HL-60 (cell line): ENCODE data around the gene MED15.

Source experiments
- GABPA ChIP-seq: IDR thresholded peaks from 2 replicates; pipeline ENCODE4 v1.6.1; 2012; ENCODE audit warnings: low read depth
- POLR2AphosphoS5 ChIP-seq: IDR thresholded peaks from 2 replicates; pipeline ENCODE4 v1.6.1; 2012; ENCODE audit warnings: low read depth
- REST ChIP-seq: IDR thresholded peaks from 2 replicates; pipeline ENCODE4 v1.6.1; 2012; ENCODE audit warnings: low read depth; ENCODE audit not compliant: insufficient replicate concordance
- SPI1 ChIP-seq: IDR thresholded peaks from 2 replicates; pipeline ENCODE4 v1.6.1; 2012; ENCODE audit warnings: low read depth, mild to moderate bottlenecking, borderline replicate concordance
- TF ChIP-seq, protein P1 (sequence below): IDR thresholded peaks from one replicate; pipeline ENCODE4 v1.5.1; 2011; ENCODE audit warnings: low read length, control low read depth, inconsistent platforms; ENCODE audit not compliant: insufficient read depth

DNA sequence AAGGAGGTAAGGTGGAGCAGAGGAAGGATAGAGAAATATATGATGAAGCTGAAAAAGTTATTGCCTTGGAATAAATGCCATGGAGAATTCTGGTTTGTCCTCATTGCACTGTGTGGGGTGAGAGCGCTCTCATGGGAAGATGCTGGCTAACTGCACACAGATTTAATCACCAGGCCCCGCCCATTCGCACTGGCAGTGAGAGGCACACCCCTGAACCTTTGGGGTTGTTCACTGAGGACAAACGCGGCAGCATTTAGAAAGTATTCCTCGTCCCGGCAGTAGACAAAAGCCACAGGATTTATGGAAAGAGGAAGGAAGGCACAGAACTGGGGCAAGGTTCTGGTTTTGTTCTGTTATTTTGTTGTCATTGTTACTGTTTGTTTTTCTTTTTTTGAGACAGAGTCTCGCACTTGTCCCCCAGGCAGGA, 70.2 kb downstream of the MED15 start:
- TF ChIP-seq, protein P1, sequence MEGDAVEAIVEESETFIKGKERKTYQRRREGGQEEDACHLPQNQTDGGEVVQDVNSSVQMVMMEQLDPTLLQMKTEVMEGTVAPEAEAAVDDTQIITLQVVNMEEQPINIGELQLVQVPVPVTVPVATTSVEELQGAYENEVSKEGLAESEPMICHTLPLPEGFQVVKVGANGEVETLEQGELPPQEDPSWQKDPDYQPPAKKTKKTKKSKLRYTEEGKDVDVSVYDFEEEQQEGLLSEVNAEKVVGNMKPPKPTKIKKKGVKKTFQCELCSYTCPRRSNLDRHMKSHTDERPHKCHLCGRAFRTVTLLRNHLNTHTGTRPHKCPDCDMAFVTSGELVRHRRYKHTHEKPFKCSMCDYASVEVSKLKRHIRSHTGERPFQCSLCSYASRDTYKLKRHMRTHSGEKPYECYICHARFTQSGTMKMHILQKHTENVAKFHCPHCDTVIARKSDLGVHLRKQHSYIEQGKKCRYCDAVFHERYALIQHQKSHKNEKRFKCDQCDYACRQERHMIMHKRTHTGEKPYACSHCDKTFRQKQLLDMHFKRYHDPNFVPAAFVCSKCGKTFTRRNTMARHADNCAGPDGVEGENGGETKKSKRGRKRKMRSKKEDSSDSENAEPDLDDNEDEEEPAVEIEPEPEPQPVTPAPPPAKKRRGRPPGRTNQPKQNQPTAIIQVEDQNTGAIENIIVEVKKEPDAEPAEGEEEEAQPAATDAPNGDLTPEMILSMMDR: no peak
- TF ChIP-seq REST (no peak), POLR2AphosphoS5 (no peak), GABPA (no peak), SPI1 (no peak)
